Ovary (tissue), 3 donors: ENCODE measurements around the gene FAM3B.

Experiments
- CTCF ChIP-seq, 3 donors: fragments of 450-650 bp in 2 of 3; fragments of 200-600 bp in 1 of 3; IDR thresholded peaks; one replicate each; pipeline versions ENCODE4 v1.5.1 to v1.8.0; 2016 to 2022; ENCODE audit warnings: antibody characterized with exemption in 3 of 3, mild to moderate bottlenecking in 1 of 3
- POLR2A ChIP-seq: fragments of 450-650 bp; IDR thresholded peaks from one replicate; pipeline ENCODE4 v1.6.1; 2017; ENCODE audit warnings: antibody characterized with exemption, mild to moderate bottlenecking, moderate library complexity
- donor health status: DM: no; HTN: no; CAD: no.

DNA sequence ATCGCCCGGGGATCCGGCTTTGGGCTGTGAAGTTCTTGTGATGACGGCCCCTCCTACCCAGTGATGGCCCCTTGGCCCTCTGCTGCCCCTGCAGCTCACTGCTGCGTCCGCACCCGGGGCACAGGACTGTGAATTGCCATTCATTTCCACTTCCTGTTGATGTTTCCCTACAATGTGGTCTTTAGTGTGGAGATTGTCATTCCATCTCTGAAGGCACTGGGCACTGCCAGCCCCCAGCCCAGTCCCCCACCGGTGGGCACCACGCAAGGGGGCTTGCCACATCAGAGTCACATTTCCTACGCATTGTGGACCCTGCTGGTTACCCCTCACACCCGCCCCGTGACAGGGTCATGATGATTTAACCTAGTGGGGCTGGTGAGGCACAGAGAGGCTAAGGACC is 42.7 kb downstream of the FAM3B start:
- no peak for TF ChIP-seq POLR2A
- TF ChIP-seq CTCF (IDR thresholded peaks at IDR 0.05) = no peak
